K562 (cell line): ENCODE results near the gene KRTAP5-1. TPM values are rescaled to one million over a fixed set of nuclear protein-coding genes. Genes with fewer than 3 reads are reported as not detected.

ENCODE experiments used
- ATAC-seq: fragments of 200-7000 bp; cut with Tn5 transposase; 3 replicates; pipeline ENCODE4 v1.9.1; 2020; ENCODE audit warnings: moderate library complexity
- BruUV-seq: library from RNA; stranded (reverse); fragments of 400-500 nt; replicated peaks from 2 replicates; lab custom pipeline; 2021; lab: Mats Ljungman, UMichigan
- CTCF ChIA-PET: fragments of 300-600 bp; formaldehyde crosslinking; extraction: SDS; loops from one replicate; lab custom pipeline; 2021; ENCODE audit warnings: low intra/inter-chr PET ratio; lab: Yijun Ruan, JAX
- POLR2A ChIA-PET: fragments of 300-600, 350-650 bp; sonication (Branson Sonifier 250); formaldehyde crosslinking; extraction: SDS; loops from one replicate; lab custom pipeline; 2021; ENCODE audit warnings: antibody characterized with exemption, inconsistent platforms; lab: Yijun Ruan, JAX
- DNase-seq, 4 experiments: peaks; one replicate each; pipeline versions ENCODE4 v3.0.0 to v3.0.0-alpha.2; 2011 to 2018; ENCODE audit warnings: low spot score in 3 of 4, mixed read lengths in 3 of 4; ENCODE audit errors: extremely low read depth in 1 of 4
- FAIRE-seq: peaks from 2 replicates; lab custom pipeline; 2011; peaks lifted over from hg19 to GRCh38; lab: Jason Lieb, UNC
- H2AFZ ChIP-seq: 2 replicates; pipeline ENCODE4 v1.6.0; 2011; ENCODE audit warnings: low read depth, low read length, control low read depth, inconsistent platforms
- H3K27ac ChIP-seq: fragments of 200-600 bp; 3 replicates; pipeline ENCODE4 v1.8.0; 2011; ENCODE audit warnings: low read depth, mild to moderate bottlenecking, control low read depth, inconsistent platforms, low read length, moderate library complexity, mixed read lengths; ENCODE audit errors: extremely low read depth
- H3K27me3 ChIP-seq, 2 experiments: fragments of 300-600 bp in 1 of 2; 2 replicates in 1 of 2; 3 replicates in 1 of 2; pipeline versions ENCODE4 v1.6.0 to v1.8.0; 2011; ENCODE audit warnings: inconsistent platforms in 2 of 2, low read length in 2 of 2, mild to moderate bottlenecking in 1 of 2, mixed read lengths in 1 of 2, moderate library complexity in 1 of 2; ENCODE audit not compliant: control insufficient read depth in 2 of 2, insufficient read depth in 2 of 2
- H3K36me3 ChIP-seq: fragments of 300-600 bp; 3 replicates; pipeline ENCODE4 v1.8.0; 2011; ENCODE audit warnings: mild to moderate bottlenecking, low read length, inconsistent platforms; ENCODE audit not compliant: control insufficient read depth, insufficient read depth
- H3K4me1 ChIP-seq, 2 experiments: fragments of 200-600 bp in 1 of 2; replicated peaks in 1 of 2; 2 replicates in 1 of 2; 3 replicates in 1 of 2; pipeline versions ENCODE4 v1.5.1 to v1.8.0; 2011; ENCODE audit warnings: inconsistent platforms in 2 of 2, low read length in 2 of 2, mild to moderate bottlenecking in 1 of 2, mixed read lengths in 1 of 2, moderate library complexity in 1 of 2; ENCODE audit not compliant: control insufficient read depth in 2 of 2, insufficient read depth in 2 of 2
- H3K4me2 ChIP-seq: 2 replicates; pipeline ENCODE4 v1.6.1; 2011; ENCODE audit warnings: low read length, control low read depth, inconsistent platforms, mixed read lengths; ENCODE audit not compliant: insufficient read depth
- H3K4me3 ChIP-seq: fragments of 200-600 bp; sonication (generic), shearing (Covaris generic); 2 replicates; pipeline ENCODE4 v1.5.1; 2016; ENCODE audit warnings: control low read depth, inconsistent platforms
- H3K79me2 ChIP-seq: fragments of 200-600 bp; 3 replicates; pipeline ENCODE4 v1.8.0; 2011; ENCODE audit warnings: low read length, inconsistent platforms; ENCODE audit not compliant: control insufficient read depth, insufficient read depth
- H3K9ac ChIP-seq, 2 experiments: 2 replicates each; pipeline versions ENCODE4 v1.6.0 to v1.6.1; 2011; ENCODE audit warnings: low read depth in 2 of 2, low read length in 2 of 2, control low read depth in 1 of 2, inconsistent platforms in 1 of 2, mild to moderate bottlenecking in 1 of 2, mixed read lengths in 1 of 2; ENCODE audit not compliant: insufficient read depth in 1 of 2
- H3K9me1 ChIP-seq: one replicate; pipeline ENCODE4 v1.6.0; 2011; ENCODE audit warnings: inconsistent platforms, mild to moderate bottlenecking, low read length, moderate library complexity; ENCODE audit not compliant: control insufficient read depth, insufficient read depth
- H3K9me3 ChIP-seq: replicated peaks from 2 replicates; pipeline ENCODE4 v1.5.1; 2011; ENCODE audit warnings: low read depth, low read length, inconsistent platforms; ENCODE audit not compliant: control insufficient read depth, insufficient read depth
- H4K20me1 ChIP-seq: replicated peaks from 2 replicates; pipeline ENCODE4 v1.6.1; 2011; ENCODE audit warnings: low read length, inconsistent platforms, mixed read lengths; ENCODE audit not compliant: control insufficient read depth, insufficient read depth
- BRCA1 ChIP-seq, 2 experiments: fragments of 450-650 bp in 1 of 2; sonication (generic) in 1 of 2; formaldehyde crosslinking in 1 of 2; IDR thresholded peaks; 2 replicates each; pipeline versions ENCODE4 v1.5.0 to v1.6.1; 2017 to 2020; ENCODE audit warnings: mild to moderate bottlenecking in 1 of 2, missing genetic modification reagents in 1 of 2
- CHD2 ChIP-seq: IDR thresholded peaks from 2 replicates; pipeline ENCODE4 v1.6.1; 2011; ENCODE audit warnings: low read depth, low read length
- FOXK1 ChIP-seq: sonication (generic); formaldehyde crosslinking; IDR thresholded peaks from 2 replicates; pipeline ENCODE4 v1.8.0; 2022; ENCODE audit warnings: missing genetic modification reagents, mild to moderate bottlenecking, borderline replicate concordance
- HDAC6 ChIP-seq: IDR thresholded peaks from 2 replicates; pipeline ENCODE4 v1.6.1; 2012; ENCODE audit warnings: low read depth, mild to moderate bottlenecking, control low read depth, inconsistent platforms, low read length, moderate library complexity
- ILK ChIP-seq: fragments of 450-650 bp; IDR thresholded peaks from 2 replicates; pipeline ENCODE4 v1.6.1; 2016; ENCODE audit warnings: missing genetic modification characterization, low read depth, mild to moderate bottlenecking, missing compliant biosample characterization, moderate library complexity, borderline replicate concordance
- MYC ChIP-seq, 2 experiments: fragments of 250-450 bp in 1 of 2; sonication (Bioruptor Pico) in 1 of 2; IDR thresholded peaks; 2 replicates each; pipeline versions ENCODE4 v1.5.1 to v1.6.1; 2012 to 2021; ENCODE audit warnings: low read depth in 2 of 2, borderline replicate concordance in 1 of 2, improper control_type of control experiment in 1 of 2, low read length in 1 of 2, mild to moderate bottlenecking in 1 of 2, moderate library complexity in 1 of 2
- ZNF347 ChIP-seq: fragments of 450-650 bp; formaldehyde crosslinking; IDR thresholded peaks from 2 replicates; pipeline ENCODE4 v1.4.0; 2020; ENCODE audit warnings: low read depth, mild to moderate bottlenecking, moderate library complexity
- ZNF644 ChIP-seq: fragments of 200-800 bp; sonication (Bioruptor generic); IDR thresholded peaks from 2 replicates; pipeline ENCODE4 v1.6.1; 2016; ENCODE audit warnings: low read depth, missing genetic modification characterization, missing compliant biosample characterization
- WGBS: fragments of 100-300 bp; shearing (Covaris generic); methylation state at CpG from one replicate; pipeline ENCODE4 v1.1.6; 2016; ENCODE audit warnings: low coverage, mixed read lengths; ENCODE audit not compliant: insufficient coverage; ENCODE audit errors: missing lambda C conversion rate; 5-methylcytosine and 5-hydroxymethylcytosine counted together
- in situ Hi-C: fragments of 300-500 bp; cut with MboI; formaldehyde crosslinking; loops from 4 replicates; pipeline ENCODE4 v1.15.0; 2018; ENCODE audit warnings: inconsistent platforms, mixed read lengths
- intact Hi-C: fragments of 100-400 bp; cut with micrococcal nuclease; formaldehyde crosslinking; loops from 2 replicates; pipeline ENCODE4 v1.14.2; 2022
- polyA plus RNA-seq, 8 experiments: library from polyadenylated mRNA; depleted of rRNA in 4 of 8; stranded (reverse) in 5 of 8; unstranded in 3 of 8; fragments of >200 nt; fragmentation: Nextera tagmentation in 2 of 8; fragmentation: Illumina TruSeq in 1 of 8; extraction: Ambion mirVana in 2 of 8; extraction: Trizol in 1 of 8; gene quantifications; 2 replicates each; pipeline versions ENCODE4 v1.2.1 to v1.2.3, GENCODE V29; 2011 to 2014; ENCODE audit warnings: inconsistent platforms in 1 of 8, missing spikeins in 1 of 8
- total RNA-seq, 7 experiments: library from RNA; depleted of rRNA in 6 of 7; stranded (reverse); fragments of >200 nt in 6 of 7; fragmentation: Illumina TruSeq in 2 of 7; extraction: Trizol in 2 of 7; gene quantifications; 2 replicates each; pipeline versions ENCODE4 v1.2.1 to v1.2.3, GENCODE V29; 2011 to 2021; ENCODE audit warnings: low replicate concordance in 1 of 7
- TF ChIP-seq, protein P1 (sequence below): fragments of 250-450 bp; sonication (Bioruptor Pico); IDR thresholded peaks from 2 replicates; pipeline ENCODE4 v1.5.0; 2020; ENCODE audit warnings: mild to moderate bottlenecking
- TF ChIP-seq, protein P2 (sequence below): sonication (generic); formaldehyde crosslinking; IDR thresholded peaks from 2 replicates; pipeline ENCODE4 v1.8.0; 2023; ENCODE audit warnings: mild to moderate bottlenecking, missing genetic modification reagents
- TF ChIP-seq, protein P3 (sequence below): fragments of 250-450 bp; sonication (Bioruptor Pico); IDR thresholded peaks from 2 replicates; pipeline ENCODE4 v1.4.0; 2020; ENCODE audit warnings: mild to moderate bottlenecking, moderate library complexity

KRTAP5-1 gene
- total and polyA plus RNA-seq, 9 of the 15 experiments (the other 6 are each of a cell fraction or from before 2014, with no cell fraction given) = not detected

DNA sequence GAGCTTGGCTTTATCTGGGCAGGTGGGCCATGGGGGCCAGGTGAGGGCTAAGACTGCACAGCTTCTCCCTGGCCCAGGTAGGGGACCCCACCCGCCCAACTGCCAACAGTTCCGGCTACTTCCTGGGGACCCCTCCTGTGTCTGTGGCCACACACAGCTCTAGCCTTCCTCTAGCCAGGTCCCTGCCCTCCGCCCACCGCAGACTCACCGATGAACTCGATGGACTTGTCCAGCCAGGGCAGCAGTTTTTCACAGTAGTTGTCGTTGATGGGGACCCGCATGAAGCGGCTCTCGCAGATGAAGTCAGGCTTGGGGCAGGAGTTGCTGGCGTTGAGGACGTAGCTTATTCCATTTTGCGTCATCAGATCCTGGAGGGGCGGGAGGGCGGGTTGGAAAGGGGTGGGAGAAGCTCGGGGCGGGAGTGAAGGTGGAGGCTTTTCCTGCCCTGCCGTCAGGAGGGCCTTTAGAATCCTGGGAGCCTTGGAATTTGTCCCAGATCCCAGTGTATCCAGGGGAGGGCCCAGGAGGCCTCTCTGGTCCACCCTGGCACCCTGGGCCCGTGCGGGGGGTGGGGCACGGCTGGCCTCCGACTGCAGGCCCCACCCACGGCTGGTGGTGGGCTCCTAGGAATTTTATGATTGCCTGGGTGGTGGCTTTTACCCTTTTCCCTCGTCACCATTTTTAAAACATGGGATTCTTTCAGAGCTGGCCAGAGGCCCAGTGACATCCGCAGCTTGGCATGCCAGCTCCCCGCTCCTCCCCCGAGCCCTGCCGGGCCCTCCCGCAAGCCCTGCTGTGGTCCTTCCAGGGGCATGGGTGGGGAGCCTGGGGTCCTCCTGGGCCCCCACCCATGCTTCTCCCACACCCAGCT is 26.9 kb downstream of the KRTAP5-1 start:
- no peak overlapping the region for H3K4me3 ChIP-seq
- H3K9me3 ChIP-seq = no peaks in the 10 kb centered on the region
- H3K9me1 ChIP-seq = no peaks in the 10 kb centered on the region
- H3K27ac ChIP-seq = no peak overlapping the region
- FAIRE-seq = no peak
- peaks cover 23% of the 10 kb centered on the region for H4K20me1 ChIP-seq
- DNase-seq = no peak
- no TSS peak for BruUV-seq
- H3K4me1 ChIP-seq = peaks cover 0 to 41% of the 10 kb centered on the region in 2 experiments; a peak in 1 of 5 replicates
- H2AFZ ChIP-seq = no peak overlapping the region
- ChIA-PET POLR2A (interaction anchor here (0.5 to 1.4 kb wide), 2 partner anchors 9 to 120 kb away, joined by 3 to 4 read pairs; no protein-coding TSS in a partner anchor), CTCF (no interaction called here)
- 31% methylated on average over 20 of the region's 29 CpGs for WGBS
- no peaks in the 10 kb centered on the region for H3K79me2 ChIP-seq
- H3K36me3 ChIP-seq = no peaks in the 10 kb centered on the region
- no peak for ATAC-seq
- intact Hi-C loops (no loop called here), in situ Hi-C loops (no loop called here)
- no peak overlapping the region for H3K4me2 ChIP-seq
- peaks cover 0 to 41% of the 10 kb centered on the region in 2 experiments; a peak in 2 of 5 replicates for H3K27me3 ChIP-seq
- no peak overlapping the region for H3K9ac ChIP-seq
- TF ChIP-seq, protein P1, sequence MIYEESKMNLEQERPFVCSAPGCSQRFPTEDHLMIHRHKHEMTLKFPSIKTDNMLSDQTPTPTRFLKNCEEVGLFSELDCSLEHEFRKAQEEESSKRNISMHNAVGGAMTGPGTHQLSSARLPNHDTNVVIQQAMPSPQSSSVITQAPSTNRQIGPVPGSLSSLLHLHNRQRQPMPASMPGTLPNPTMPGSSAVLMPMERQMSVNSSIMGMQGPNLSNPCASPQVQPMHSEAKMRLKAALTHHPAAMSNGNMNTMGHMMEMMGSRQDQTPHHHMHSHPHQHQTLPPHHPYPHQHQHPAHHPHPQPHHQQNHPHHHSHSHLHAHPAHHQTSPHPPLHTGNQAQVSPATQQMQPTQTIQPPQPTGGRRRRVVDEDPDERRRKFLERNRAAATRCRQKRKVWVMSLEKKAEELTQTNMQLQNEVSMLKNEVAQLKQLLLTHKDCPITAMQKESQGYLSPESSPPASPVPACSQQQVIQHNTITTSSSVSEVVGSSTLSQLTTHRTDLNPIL (CRISPR knock-in tag) = no peak
- TF ChIP-seq ILK (tag) (no peak), HDAC6 (no peak), FOXK1 (no peak), MYC (IDR thresholded peaks at IDR 0.05; ENCODE audit: low read depth, low read length) (no peak), MYC (CRISPR knock-in tag; IDR thresholded peaks at IDR 0.05; ENCODE audit: borderline replicate concordance, low read depth) (no peak), ZNF347 (CRISPR knock-in tag) (no peak), ZNF644 (no peak), BRCA1 (IDR thresholded peaks at IDR 0.05) (no peak), BRCA1 (CRISPR knock-in tag; IDR thresholded peaks at IDR 0.05) (no peak), CHD2 (no peak)
- TF ChIP-seq, protein P2, sequence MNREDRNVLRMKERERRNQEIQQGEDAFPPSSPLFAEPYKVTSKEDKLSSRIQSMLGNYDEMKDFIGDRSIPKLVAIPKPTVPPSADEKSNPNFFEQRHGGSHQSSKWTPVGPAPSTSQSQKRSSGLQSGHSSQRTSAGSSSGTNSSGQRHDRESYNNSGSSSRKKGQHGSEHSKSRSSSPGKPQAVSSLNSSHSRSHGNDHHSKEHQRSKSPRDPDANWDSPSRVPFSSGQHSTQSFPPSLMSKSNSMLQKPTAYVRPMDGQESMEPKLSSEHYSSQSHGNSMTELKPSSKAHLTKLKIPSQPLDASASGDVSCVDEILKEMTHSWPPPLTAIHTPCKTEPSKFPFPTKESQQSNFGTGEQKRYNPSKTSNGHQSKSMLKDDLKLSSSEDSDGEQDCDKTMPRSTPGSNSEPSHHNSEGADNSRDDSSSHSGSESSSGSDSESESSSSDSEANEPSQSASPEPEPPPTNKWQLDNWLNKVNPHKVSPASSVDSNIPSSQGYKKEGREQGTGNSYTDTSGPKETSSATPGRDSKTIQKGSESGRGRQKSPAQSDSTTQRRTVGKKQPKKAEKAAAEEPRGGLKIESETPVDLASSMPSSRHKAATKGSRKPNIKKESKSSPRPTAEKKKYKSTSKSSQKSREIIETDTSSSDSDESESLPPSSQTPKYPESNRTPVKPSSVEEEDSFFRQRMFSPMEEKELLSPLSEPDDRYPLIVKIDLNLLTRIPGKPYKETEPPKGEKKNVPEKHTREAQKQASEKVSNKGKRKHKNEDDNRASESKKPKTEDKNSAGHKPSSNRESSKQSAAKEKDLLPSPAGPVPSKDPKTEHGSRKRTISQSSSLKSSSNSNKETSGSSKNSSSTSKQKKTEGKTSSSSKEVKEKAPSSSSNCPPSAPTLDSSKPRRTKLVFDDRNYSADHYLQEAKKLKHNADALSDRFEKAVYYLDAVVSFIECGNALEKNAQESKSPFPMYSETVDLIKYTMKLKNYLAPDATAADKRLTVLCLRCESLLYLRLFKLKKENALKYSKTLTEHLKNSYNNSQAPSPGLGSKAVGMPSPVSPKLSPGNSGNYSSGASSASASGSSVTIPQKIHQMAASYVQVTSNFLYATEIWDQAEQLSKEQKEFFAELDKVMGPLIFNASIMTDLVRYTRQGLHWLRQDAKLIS (CRISPR knock-in tag) = no peak
- TF ChIP-seq, protein P3, sequence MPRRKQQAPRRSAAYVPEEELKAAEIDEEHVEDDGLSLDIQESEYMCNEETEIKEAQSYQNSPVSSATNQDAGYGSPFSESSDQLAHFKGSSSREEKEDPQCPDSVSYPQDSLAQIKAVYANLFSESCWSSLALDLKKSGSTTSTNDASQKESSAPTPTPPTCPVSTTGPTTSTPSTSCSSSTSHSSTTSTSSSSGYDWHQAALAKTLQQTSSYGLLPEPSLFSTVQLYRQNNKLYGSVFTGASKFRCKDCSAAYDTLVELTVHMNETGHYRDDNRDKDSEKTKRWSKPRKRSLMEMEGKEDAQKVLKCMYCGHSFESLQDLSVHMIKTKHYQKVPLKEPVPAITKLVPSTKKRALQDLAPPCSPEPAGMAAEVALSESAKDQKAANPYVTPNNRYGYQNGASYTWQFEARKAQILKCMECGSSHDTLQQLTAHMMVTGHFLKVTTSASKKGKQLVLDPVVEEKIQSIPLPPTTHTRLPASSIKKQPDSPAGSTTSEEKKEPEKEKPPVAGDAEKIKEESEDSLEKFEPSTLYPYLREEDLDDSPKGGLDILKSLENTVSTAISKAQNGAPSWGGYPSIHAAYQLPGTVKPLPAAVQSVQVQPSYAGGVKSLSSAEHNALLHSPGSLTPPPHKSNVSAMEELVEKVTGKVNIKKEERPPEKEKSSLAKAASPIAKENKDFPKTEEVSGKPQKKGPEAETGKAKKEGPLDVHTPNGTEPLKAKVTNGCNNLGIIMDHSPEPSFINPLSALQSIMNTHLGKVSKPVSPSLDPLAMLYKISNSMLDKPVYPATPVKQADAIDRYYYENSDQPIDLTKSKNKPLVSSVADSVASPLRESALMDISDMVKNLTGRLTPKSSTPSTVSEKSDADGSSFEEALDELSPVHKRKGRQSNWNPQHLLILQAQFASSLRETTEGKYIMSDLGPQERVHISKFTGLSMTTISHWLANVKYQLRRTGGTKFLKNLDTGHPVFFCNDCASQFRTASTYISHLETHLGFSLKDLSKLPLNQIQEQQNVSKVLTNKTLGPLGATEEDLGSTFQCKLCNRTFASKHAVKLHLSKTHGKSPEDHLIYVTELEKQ (CRISPR knock-in tag) = no peak
